H1 (cell line): ENCODE results near the gene TUT1. TPM values are rescaled to one million over a fixed set of nuclear protein-coding genes. Genes with fewer than 3 reads are reported as not detected.
A peak's percentile ranks its signal among the peaks of the same experiment; 100 is the strongest.

Experiments
- CTCF ChIA-PET: fragments of 300-600 bp; sonication (Branson Sonifier 250); formaldehyde crosslinking; loops from one replicate; lab custom pipeline; 2021; ENCODE audit not compliant: partially characterized antibody; lab: Charles Lee
- POLR2A ChIA-PET: fragments of 300-600 bp; sonication (Branson Sonifier 250); formaldehyde crosslinking; loops from one replicate; lab custom pipeline; 2021; ENCODE audit warnings: inconsistent platforms; ENCODE audit not compliant: partially characterized antibody; lab: Charles Lee
- DNase-seq, 2 experiments: peaks; one replicate each; pipeline versions ENCODE4 v3.0.0 to v3.0.0-alpha.2; 2010 to 2022; ENCODE audit warnings: low spot score in 2 of 2, low read depth in 1 of 2, mixed read lengths in 1 of 2
- FAIRE-seq: peaks from 2 replicates; lab custom pipeline; 2011; peaks lifted over from hg19 to GRCh38; lab: Jason Lieb, UNC
- H2AFZ ChIP-seq: 2 replicates; pipeline ENCODE4 v1.8.1; 2012; ENCODE audit warnings: low read length, inconsistent platforms
- H2AK5ac ChIP-seq: 2 replicates; pipeline ENCODE4 v1.6.1; 2013; ENCODE audit warnings: low read depth, low read length
- H2BK120ac ChIP-seq: replicated peaks from 2 replicates; pipeline ENCODE3; 2013; ENCODE audit warnings: low read depth, low read length, inconsistent platforms
- H2BK12ac ChIP-seq: 2 replicates; pipeline ENCODE4 v1.6.1; 2013; ENCODE audit warnings: low read depth, low read length
- H2BK15ac ChIP-seq: 2 replicates; pipeline ENCODE4 v1.6.1; 2013; ENCODE audit warnings: low read length
- H2BK20ac ChIP-seq: 2 replicates; pipeline ENCODE4 v1.6.1; 2013; ENCODE audit warnings: low read length
- H2BK5ac ChIP-seq: 2 replicates; pipeline ENCODE4 v1.6.1; 2013; ENCODE audit warnings: low read depth, low read length
- H3K14ac ChIP-seq: 2 replicates; pipeline ENCODE4 v1.6.1; 2013; ENCODE audit warnings: inconsistent platforms; ENCODE audit not compliant: insufficient read length
- H3K18ac ChIP-seq: 2 replicates; pipeline ENCODE4 v1.6.1; 2013; ENCODE audit warnings: low read length; ENCODE audit errors: extremely low read depth
- H3K23ac ChIP-seq: 2 replicates; pipeline ENCODE4 v1.6.1; 2013; ENCODE audit warnings: inconsistent platforms; ENCODE audit not compliant: insufficient read length
- H3K23me2 ChIP-seq: 2 replicates; pipeline ENCODE4 v1.6.1; 2013; ENCODE audit warnings: low read depth, low read length
- H3K27ac ChIP-seq: 2 replicates; pipeline ENCODE4 v1.6.1; 2011; ENCODE audit warnings: low read depth, low read length, inconsistent platforms
- H3K27me3 ChIP-seq, 4 experiments: replicated peaks in 1 of 4; 1 replicate in 1 of 4; 2 replicates in 3 of 4; pipeline versions ENCODE4 v1.6.1 to v1.8.1; 2011 to 2013; ENCODE audit warnings: low read length in 3 of 4, mild to moderate bottlenecking in 3 of 4, inconsistent platforms in 2 of 4, mixed read lengths in 2 of 4, moderate library complexity in 1 of 4; ENCODE audit not compliant: control insufficient read depth in 3 of 4, insufficient read depth in 3 of 4; ENCODE audit errors: extremely low read depth in 1 of 4
- H3K36me3 ChIP-seq, 4 experiments: 2 replicates each; pipeline versions ENCODE4 v1.6.1 to v1.8.1; 2011 to 2013; ENCODE audit warnings: mild to moderate bottlenecking in 4 of 4, low read length in 3 of 4, moderate library complexity in 2 of 4, control low read depth in 1 of 4, inconsistent platforms in 1 of 4; ENCODE audit not compliant: insufficient read depth in 4 of 4, control insufficient read depth in 2 of 4
- H3K4ac ChIP-seq: replicated peaks from 2 replicates; pipeline ENCODE3; 2013; ENCODE audit warnings: low read length, low read depth, mixed read lengths, inconsistent platforms; ENCODE audit not compliant: insufficient read length
- H3K4me1 ChIP-seq, 4 experiments: replicated peaks in 1 of 4; 1 replicate in 1 of 4; 2 replicates in 3 of 4; pipeline versions ENCODE4 v1.6.1 to v1.8.1; 2011 to 2013; ENCODE audit warnings: low read length in 3 of 4, inconsistent platforms in 2 of 4, mixed read lengths in 1 of 4; ENCODE audit not compliant: insufficient read depth in 4 of 4, control insufficient read depth in 3 of 4
- H3K4me2 ChIP-seq, 2 experiments: 2 replicates each; pipeline versions ENCODE4 v1.6.1 to v1.8.1; 2011 to 2013; ENCODE audit warnings: low read depth in 2 of 2, low read length in 2 of 2, control low read depth in 1 of 2, inconsistent platforms in 1 of 2, mild to moderate bottlenecking in 1 of 2; ENCODE audit not compliant: insufficient read depth in 1 of 2
- H3K4me3 ChIP-seq, 4 experiments: fragments of 200-600, 300-600 bp in 1 of 4; sonication (generic), shearing (Covaris generic), sonication (Bioruptor Twin) in 1 of 4; 2 replicates each; pipeline versions ENCODE4 v1.5.1 to v1.8.1; 2011 to 2016; ENCODE audit warnings: low read length in 4 of 4, low read depth in 3 of 4, control low read depth in 2 of 4, inconsistent platforms in 2 of 4, mild to moderate bottlenecking in 2 of 4, mixed read lengths in 1 of 4, moderate library complexity in 1 of 4; ENCODE audit not compliant: insufficient read depth in 2 of 4; ENCODE audit errors: extremely low read depth in 1 of 4
- H3K56ac ChIP-seq: replicated peaks from 2 replicates; pipeline ENCODE3; 2013; ENCODE audit warnings: low read depth, mild to moderate bottlenecking, mixed read lengths, low read length, inconsistent platforms; ENCODE audit not compliant: insufficient read length
- H3K79me1 ChIP-seq: 2 replicates; pipeline ENCODE4 v1.6.1; 2013; ENCODE audit warnings: low read depth, low read length, control low read depth
- H3K79me2 ChIP-seq, 2 experiments: 2 replicates each; pipeline versions ENCODE4 v1.6.1 to v1.8.1; 2012 to 2013; ENCODE audit warnings: low read length in 2 of 2, mild to moderate bottlenecking in 2 of 2, inconsistent platforms in 1 of 2; ENCODE audit not compliant: insufficient read depth in 2 of 2, control insufficient read depth in 1 of 2
- H3K9ac ChIP-seq, 4 experiments: replicated peaks in 1 of 4; 1 replicate in 1 of 4; 2 replicates in 3 of 4; pipeline versions ENCODE4 v1.6.1 to v1.8.1; 2011 to 2013; ENCODE audit warnings: low read depth in 3 of 4, low read length in 3 of 4, control low read depth in 2 of 4, mild to moderate bottlenecking in 2 of 4, moderate library complexity in 2 of 4, inconsistent platforms in 1 of 4; ENCODE audit errors: extremely low read depth in 1 of 4
- H3K9me3 ChIP-seq, 2 experiments: 2 replicates each; pipeline versions ENCODE4 v1.6.1 to v1.8.1; 2012 to 2013; ENCODE audit warnings: mild to moderate bottlenecking in 2 of 2, moderate library complexity in 2 of 2, control low read depth in 1 of 2, inconsistent platforms in 1 of 2, low read depth in 1 of 2, low read length in 1 of 2, mixed read lengths in 1 of 2; ENCODE audit not compliant: insufficient read depth in 2 of 2
- H4K20me1 ChIP-seq, 2 experiments: replicated peaks in 1 of 2; 2 replicates each; pipeline versions ENCODE3 to v1.8.1; 2011 to 2013; ENCODE audit warnings: inconsistent platforms in 2 of 2, low read length in 2 of 2, mild to moderate bottlenecking in 1 of 2; ENCODE audit not compliant: insufficient read depth in 2 of 2, control insufficient read depth in 1 of 2
- H4K5ac ChIP-seq: 2 replicates; pipeline ENCODE4 v1.6.1; 2013; ENCODE audit warnings: low read length, low read depth, mixed read lengths, inconsistent platforms; ENCODE audit not compliant: insufficient read length
- H4K8ac ChIP-seq: 2 replicates; pipeline ENCODE4 v1.8.0; 2013; ENCODE audit warnings: mild to moderate bottlenecking, moderate library complexity, low read length, inconsistent platforms; ENCODE audit not compliant: insufficient read depth; ENCODE audit errors: extremely low read depth
- H4K91ac ChIP-seq: replicated peaks from 2 replicates; pipeline ENCODE3; 2013; ENCODE audit warnings: low read length, mixed read lengths, inconsistent platforms; ENCODE audit not compliant: insufficient read length
- ATF3 ChIP-seq: IDR thresholded peaks from 2 replicates; pipeline ENCODE4 v1.6.1; 2011; ENCODE audit warnings: low read depth, mild to moderate bottlenecking, low read length; ENCODE audit not compliant: insufficient read depth
- BCL11A ChIP-seq, 2 experiments: IDR thresholded peaks; one replicate each; pipeline ENCODE4 v1.6.1; 2011; ENCODE audit warnings: low read depth in 2 of 2, low read length in 2 of 2, mild to moderate bottlenecking in 2 of 2
- CBX5 ChIP-seq: fragments of 300-800, 300-1000 bp; sonication (generic); IDR thresholded peaks from 2 replicates; pipeline ENCODE4 v1.7.1; 2016; ENCODE audit warnings: antibody characterized with exemption, low read length, low read depth
- HDAC2 ChIP-seq, 2 experiments: fragments of 300-600 bp in 1 of 2; sonication (generic) in 1 of 2; IDR thresholded peaks; 2 replicates each; pipeline ENCODE4 v1.6.1; 2011 to 2012; ENCODE audit warnings: low read depth in 2 of 2, low read length in 2 of 2, mild to moderate bottlenecking in 2 of 2, moderate library complexity in 2 of 2, borderline replicate concordance in 1 of 2, inconsistent platforms in 1 of 2
- HDAC6 ChIP-seq: IDR thresholded peaks from one replicate; pipeline ENCODE4 v1.7.1; 2012; ENCODE audit warnings: low read depth, mild to moderate bottlenecking, inconsistent platforms, low read length, moderate library complexity
- JUND ChIP-seq: IDR thresholded peaks from 2 replicates; pipeline ENCODE4 v1.6.1; 2011; ENCODE audit warnings: mild to moderate bottlenecking, improper control_type of control experiment, low read length
- MAFK ChIP-seq: IDR thresholded peaks from 2 replicates; pipeline ENCODE4 v1.6.1; 2012; ENCODE audit warnings: low read depth, mild to moderate bottlenecking, improper control_type of control experiment, low read length
- POLR2AphosphoS5 ChIP-seq: IDR thresholded peaks from 2 replicates; pipeline ENCODE4 v1.6.1; 2011; ENCODE audit warnings: low read depth, low read length
- POU5F1 ChIP-seq: IDR thresholded peaks from 2 replicates; pipeline ENCODE4 v1.6.1; 2011; ENCODE audit warnings: low read depth, mild to moderate bottlenecking, low read length, moderate library complexity
- SP1 ChIP-seq: IDR thresholded peaks from 2 replicates; pipeline ENCODE4 v1.6.1; 2011; ENCODE audit warnings: low read depth, low read length
- WGBS, 2 experiments: shearing (Covaris generic) in 1 of 2; methylation state at CpG; one replicate each; pipeline versions ENCODE4 v1.1.6 to v1.1.7; 2013 to 2015; ENCODE audit warnings: low lambda C conversion rate in 2 of 2, mixed read lengths in 2 of 2, inconsistent platforms in 1 of 2, low coverage in 1 of 2, missing lambda C conversion rate in 1 of 2; ENCODE audit not compliant: insufficient replicate concordance in 2 of 2, insufficient coverage in 1 of 2, insufficient read length in 1 of 2; ENCODE audit errors: extremely low coverage in 1 of 2, missing lambda C conversion rate in 1 of 2; 5-methylcytosine and 5-hydroxymethylcytosine counted together
- polyA plus RNA-seq, 7 experiments: library from polyadenylated mRNA; depleted of rRNA in 3 of 7; stranded (reverse) in 5 of 7; unstranded in 2 of 7; fragments of >200 nt in 5 of 7; fragments of 200-250 nt in 2 of 7; gene quantifications; 1 replicate in 5 of 7; 2 replicates in 1 of 7; 4 replicates in 1 of 7; pipeline versions ENCODE4 v1.2.1 to v1.2.3, GENCODE V29; 2011 to 2013; ENCODE audit warnings: missing spikeins in 2 of 7, mixed read lengths in 2 of 7
- total RNA-seq: library from RNA; stranded (reverse); fragmentation: NEBNext Ultra II Directional; extraction: Animal tissue kit (Norgen Biotek cat#: 25700); gene quantifications from 2 replicates; pipeline ENCODE4 v1.2.1, GENCODE V29; 2021

The TUT1 gene
- total and polyA plus RNA-seq, 2 of the 8 experiments (the other 6 are each of a cell fraction or from before 2014, with no cell fraction given), result 17.8 to 24.6 TPM

- no peak overlapping the region for H2AK5ac ChIP-seq
- FAIRE-seq (peak; percentile 93), DNase-seq (peak; percentile 87 to 96)
- H2BK120ac ChIP-seq, result no peak overlapping the region
- H3K9ac ChIP-seq, result no peak overlapping the region
- no peak overlapping the region for H3K23ac ChIP-seq
- H2BK15ac ChIP-seq, result no peak overlapping the region
- no peak overlapping the region for H3K56ac ChIP-seq
- peaks cover 17% of the 10 kb centered on the region; the same call in 1 of the 2 replicates for H3K23me2 ChIP-seq
- H3K18ac ChIP-seq, result no peak overlapping the region
- 59 to 100% methylated on average over 3 to 7 of the region's 7 CpGs for WGBS, 2 experiments
- H3K4ac ChIP-seq, result no peak overlapping the region
- no peak overlapping the region for H4K5ac ChIP-seq
- no peaks in the 10 kb centered on the region; the same call in 1 of the 2 replicates for H3K79me1 ChIP-seq
- H3K4me2 ChIP-seq, result peak overlapping the region; percentile 72 to 95
- no peak overlapping the region for H2BK20ac ChIP-seq
- H4K20me1 ChIP-seq, result peaks cover 4 to 11% of the 10 kb centered on the region in 2 experiments
- no peaks in the 10 kb centered on the region for H3K9me3 ChIP-seq
- H3K27me3 ChIP-seq, result peaks cover 0 to 13% (median 11%) of the 10 kb centered on the region in 4 experiments; a peak in 6 of 7 replicates
- no peak overlapping the region for H4K8ac ChIP-seq
- ChIA-PET POLR2A (interaction anchor here (0.6 to 12.3 kb wide), 13 partner anchors 8 to 283 kb away, joined by 3 to 235 read pairs (median 3); partner anchors contain the start of genes B3GAT3, BSCL2, C11orf98 and CSKMT), CTCF (interaction anchor here (0.6 to 1.4 kb wide), 3 partner anchors 81 to 204 kb away, joined by 3 to 5 read pairs (median 3); no protein-coding TSS in a partner anchor)
- H3K79me2 ChIP-seq, result peaks cover 0 to 28% of the 10 kb centered on the region in 2 experiments; a peak in 2 of 4 replicates
- H2AFZ ChIP-seq, result no peak overlapping the region
- no peak overlapping the region for H2BK12ac ChIP-seq
- H3K36me3 ChIP-seq, result peaks cover 36 to 44% (median 39%) of the 10 kb centered on the region in 4 experiments
- H3K4me3 ChIP-seq, result peak overlapping the region in 1 of 4 experiments; percentile 85; a peak in 1 of 8 replicates
- peaks cover 7 to 28% (median 14%) of the 10 kb centered on the region in 4 experiments for H3K4me1 ChIP-seq
- H3K27ac ChIP-seq, result no peak overlapping the region
- no peak overlapping the region for H4K91ac ChIP-seq
- H3K14ac ChIP-seq, result no peak overlapping the region
- H2BK5ac ChIP-seq, result no peak overlapping the region
- TF ChIP-seq ATF3 (no peak), HDAC2 (IDR thresholded peaks at IDR 0.05; ENCODE audit: borderline replicate concordance in 1 of 2, low read depth in 2 of 2, low read length in 2 of 2) (no peak), POU5F1 (no peak), SP1 (peak; percentile 84), HDAC6 (no peak), POLR2AphosphoS5 (0 out of 2 replicates have a peak, but pooled peaks have one; percentile 29), CBX5 (no peak), MAFK (no peak), BCL11A (IDR thresholded peaks at IDR 0.05; ENCODE audit: low read depth in 2 of 2, low read length in 2 of 2) (no peak), JUND (no peak)
These were observed 7.9 kb upstream of the TUT1 start for GRCh38 chr11:62599069-62599696.
